Activated CD8-positive, alpha-beta memory T cell treated with anti-CD3 and anti-CD28 coated beads for 48 hours (primary cell): ENCODE measurements around the gene KCNQ2.

Experiments used
- DNase-seq, 3 experiments: peaks; one replicate each; pipeline ENCODE4 v3.0.0-alpha.2; 2020; ENCODE audit warnings: low read depth in 2 of 3, low spot score in 2 of 3

The KCNQ2 gene

GRCh38 chr20:63471717-63471980 lies 806 bp downstream of the KCNQ2 start:
- no peak for DNase-seq

DNA sequence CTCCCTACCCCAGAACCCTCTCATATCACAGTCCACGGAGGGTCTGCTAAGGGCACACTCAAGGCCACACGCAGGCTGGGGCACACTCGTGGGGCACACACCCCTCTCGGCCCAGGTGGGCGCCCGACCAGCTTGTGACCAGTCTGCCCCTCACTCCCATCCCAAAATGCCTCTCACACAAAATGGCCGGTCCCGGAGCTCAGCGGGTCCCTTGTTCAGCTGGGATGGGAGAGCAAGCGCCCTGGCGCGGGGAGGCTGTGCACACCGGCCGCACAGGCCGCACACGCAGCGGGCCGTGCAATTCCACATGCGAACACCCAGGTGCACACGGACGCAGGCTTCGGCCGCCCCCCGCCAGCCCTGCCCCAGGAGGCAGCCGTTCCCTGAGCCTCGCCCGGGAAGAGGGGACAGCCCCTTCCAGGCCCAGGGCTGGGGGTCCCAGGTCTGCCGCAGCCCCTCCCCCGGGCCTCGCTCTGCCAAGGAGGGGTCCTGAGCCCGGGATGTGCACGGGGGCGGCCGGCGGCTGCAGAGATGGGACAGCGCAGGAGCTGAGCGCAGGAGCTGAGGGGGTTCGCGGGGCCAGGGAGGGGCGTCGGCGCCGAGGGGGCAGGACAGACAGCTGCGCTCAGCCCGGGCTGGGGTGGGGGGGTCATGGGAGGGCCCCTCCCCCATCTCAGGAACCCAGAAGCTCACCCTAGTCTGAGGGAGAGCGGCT lies 1.3 kb downstream of the KCNQ2 start:
- DNase-seq: no peak

DNA sequence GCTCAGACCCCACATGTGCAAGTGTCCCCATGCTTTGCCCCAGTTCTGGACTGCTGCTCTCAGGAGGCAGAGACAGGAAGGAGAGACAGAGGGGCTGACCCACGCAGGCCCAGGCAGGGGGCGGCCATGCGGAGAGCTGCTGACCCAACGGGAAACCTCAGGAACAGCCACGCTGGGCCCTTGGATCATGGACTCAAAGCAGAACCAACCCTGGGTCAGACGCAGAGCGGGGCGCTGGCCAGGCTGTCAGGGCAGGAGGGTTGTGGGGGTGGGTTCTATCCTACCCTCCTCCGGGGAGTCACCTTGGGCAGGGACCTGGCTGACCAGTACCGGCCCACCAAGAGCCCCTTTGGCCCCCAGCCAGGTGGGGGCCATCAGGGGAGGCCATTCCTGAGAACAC lies 2.0 kb downstream of the KCNQ2 start:
- DNase-seq: no peak

GRCh38 chr20:63469713-63470101 lies 2.7 kb downstream of the KCNQ2 start:
- DNase-seq: no peak

DNA sequence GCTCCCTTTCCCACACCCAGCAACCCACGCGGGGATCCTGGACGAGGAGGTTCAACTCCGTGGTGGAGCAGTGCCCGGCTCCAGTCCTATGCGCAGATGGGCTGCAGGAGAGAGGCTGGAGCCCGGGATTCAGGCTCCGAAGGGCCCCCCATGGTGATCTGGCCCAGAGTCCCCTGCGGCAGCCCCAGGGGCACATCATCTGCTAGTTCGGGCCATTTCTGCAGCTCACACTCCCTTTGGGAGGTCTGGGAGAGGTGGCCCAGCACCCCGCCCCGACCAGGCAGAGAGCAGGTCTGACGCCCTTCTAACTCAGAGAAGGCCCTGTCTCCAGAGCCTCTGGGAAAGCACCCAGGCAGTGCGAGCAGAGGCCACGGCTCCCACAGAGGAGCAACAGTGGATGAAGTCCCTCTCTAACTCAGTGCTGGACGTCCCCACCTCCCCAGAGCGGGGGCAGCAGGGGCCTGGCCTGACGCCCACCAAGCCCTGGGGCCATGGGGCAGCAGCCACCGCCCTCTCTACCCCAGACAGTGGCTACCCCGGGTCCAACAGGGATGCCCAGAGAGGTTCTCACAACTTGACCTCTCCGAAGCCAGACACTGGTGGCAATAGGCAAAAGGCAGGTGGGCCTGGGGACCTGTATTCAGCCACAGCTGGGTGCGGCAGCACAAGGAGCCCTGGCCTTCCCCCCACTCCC lies 3.3 kb downstream of the KCNQ2 start:
- DNase-seq: no peak

- no peak for DNase-seq
Measured at GRCh38 chr20:63468421-63468820, 4.0 kb downstream of the KCNQ2 start.

DNA sequence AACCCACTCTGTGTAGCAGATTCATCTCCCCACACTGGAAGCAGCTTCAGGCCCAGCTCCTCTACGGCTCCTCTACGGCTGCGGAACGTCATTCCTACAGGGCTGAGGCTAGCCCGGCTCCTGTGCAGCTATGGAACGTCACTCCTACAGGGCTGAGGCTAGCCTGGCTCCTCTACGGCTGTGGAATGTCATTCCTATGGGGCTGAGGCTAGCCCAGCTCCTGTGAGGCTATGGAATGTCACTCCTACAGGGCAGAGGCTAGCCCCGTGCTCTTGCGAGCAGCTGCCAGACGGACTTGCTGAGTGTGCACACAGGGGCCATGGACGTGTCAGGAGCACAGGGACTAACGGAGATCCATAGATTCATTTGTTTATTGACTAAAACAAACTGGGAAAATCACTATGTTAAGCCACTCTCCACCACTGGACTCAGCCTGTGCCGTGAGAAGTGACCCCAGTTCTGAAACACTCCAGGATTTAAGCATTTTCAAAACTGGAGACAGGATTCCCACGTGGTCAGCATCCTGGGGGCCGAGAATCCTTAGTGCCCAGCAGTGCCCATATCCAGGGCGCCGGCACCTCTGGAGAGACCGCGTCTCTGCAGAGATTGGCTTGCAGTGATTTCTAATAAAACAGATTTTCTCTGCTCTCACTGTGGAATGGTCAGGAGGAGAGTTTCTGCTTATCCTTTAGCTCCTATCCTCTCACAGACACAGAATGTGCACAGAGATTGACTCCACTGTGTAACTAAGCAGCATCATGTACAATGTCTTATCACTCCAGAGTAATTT lies 5.0 kb downstream of the KCNQ2 start:
- DNase-seq: no peak

GRCh38 chr20:63466861-63467260 lies 5.6 kb downstream of the KCNQ2 start:
- no peak for DNase-seq

DNA sequence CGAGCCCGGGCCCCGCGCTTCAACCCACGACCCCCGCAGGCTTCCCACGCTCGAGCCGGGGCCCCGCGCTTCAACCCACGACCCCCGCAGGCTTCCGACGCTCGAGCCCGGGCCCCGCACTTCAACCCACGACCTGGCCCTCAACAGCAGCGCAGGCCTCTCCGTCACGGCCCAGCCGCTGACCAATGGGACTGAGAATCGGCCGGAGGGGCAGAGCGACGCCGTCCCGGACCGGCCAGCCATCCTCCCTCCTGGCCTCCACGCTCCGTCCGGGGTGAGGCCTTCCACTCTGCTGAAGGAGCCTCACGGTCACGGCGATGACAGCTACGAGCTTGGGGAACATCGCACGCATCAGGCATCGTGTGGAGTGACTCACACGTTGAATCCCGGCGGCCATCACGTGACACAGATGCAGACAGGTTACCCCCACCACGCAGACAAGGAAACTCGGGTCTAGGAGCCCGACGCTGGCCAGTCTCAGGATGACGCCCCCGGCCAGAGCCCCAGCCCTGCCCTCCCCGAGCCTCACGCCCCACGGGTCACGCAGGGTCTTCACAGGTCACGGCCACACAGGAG lies 6.1 kb downstream of the KCNQ2 start:
- no peak for DNase-seq

GRCh38 chr20:63465380-63466249 lies 6.8 kb downstream of the KCNQ2 start:
- DNase-seq: no peak

DNA sequence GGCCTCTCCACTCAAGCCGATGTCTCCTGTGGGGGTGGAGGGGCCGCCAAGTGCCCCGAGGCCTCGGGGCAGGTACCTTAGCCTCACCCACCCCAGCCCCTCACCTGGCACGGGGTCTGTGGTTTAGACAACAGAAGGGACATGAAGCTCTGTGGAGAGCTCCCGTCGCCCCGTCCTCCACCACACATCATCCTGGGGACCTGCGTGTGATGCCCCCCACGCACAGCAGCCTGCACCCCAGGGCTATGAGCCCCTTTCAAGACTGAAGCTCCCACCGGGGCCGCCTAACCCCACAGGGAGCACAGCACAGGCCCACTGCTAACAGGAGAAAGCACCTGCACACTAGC lies 8.2 kb downstream of the KCNQ2 start:
- no peak for DNase-seq

GRCh38 chr20:63463400-63464288 lies 8.8 kb downstream of the KCNQ2 start:
- no peak for DNase-seq

DNA sequence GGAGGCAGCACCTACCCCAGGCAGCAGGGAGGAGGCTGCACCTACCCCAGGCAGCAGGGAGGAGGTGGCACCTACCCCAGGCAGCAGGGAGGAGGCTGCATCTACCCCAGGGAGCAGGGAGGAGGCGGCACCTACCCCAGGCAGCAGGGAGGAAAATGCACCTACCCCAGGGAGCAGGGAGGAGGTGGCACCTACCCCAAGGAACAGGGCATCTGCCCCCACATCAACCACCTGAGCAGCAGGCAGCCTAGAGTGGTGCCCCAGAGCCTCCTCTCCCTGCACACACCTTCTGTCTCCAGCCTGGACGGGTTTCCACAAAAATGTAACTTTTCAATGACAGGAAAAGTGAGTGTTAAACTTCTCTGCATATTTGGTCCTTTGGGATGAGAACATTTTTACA lies 10.2 kb downstream of the KCNQ2 start:
- DNase-seq: no peak

DNA sequence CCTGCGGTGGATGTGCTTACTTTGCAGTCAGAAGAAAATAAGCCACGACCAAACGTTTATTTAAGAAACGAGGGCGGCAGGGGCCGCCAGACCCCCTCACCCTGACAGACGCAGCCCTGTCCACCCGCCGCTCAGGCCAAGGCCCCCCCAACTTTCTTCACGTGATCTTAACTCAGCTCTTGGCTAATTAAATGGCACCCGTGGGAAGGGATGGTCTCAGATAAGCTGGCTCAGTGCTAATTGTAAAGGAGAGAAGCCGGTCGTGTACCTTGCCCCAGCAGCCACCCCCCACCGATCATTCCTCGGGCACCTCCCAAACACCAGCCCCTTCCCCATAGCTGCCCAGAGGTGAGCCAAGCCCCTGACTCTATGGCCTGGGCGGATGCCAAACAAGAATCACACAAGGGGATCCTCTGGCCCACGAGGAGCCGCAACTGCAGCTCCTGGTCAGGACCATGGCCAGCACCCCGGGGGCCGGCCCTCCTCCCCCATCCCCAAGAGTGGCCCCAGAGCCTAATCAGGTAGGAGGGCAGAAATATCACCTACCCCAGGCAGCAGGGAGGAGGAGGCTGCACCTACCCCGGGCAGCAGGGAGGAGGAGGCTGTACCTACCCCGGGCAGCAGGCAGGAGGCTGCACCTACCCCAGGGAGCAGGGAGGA lies 11.2 kb downstream of the KCNQ2 start:
- DNase-seq: no peak

GRCh38 chr20:63459070-63459380 lies 13.4 kb downstream of the KCNQ2 start:
- no peak for DNase-seq

DNA sequence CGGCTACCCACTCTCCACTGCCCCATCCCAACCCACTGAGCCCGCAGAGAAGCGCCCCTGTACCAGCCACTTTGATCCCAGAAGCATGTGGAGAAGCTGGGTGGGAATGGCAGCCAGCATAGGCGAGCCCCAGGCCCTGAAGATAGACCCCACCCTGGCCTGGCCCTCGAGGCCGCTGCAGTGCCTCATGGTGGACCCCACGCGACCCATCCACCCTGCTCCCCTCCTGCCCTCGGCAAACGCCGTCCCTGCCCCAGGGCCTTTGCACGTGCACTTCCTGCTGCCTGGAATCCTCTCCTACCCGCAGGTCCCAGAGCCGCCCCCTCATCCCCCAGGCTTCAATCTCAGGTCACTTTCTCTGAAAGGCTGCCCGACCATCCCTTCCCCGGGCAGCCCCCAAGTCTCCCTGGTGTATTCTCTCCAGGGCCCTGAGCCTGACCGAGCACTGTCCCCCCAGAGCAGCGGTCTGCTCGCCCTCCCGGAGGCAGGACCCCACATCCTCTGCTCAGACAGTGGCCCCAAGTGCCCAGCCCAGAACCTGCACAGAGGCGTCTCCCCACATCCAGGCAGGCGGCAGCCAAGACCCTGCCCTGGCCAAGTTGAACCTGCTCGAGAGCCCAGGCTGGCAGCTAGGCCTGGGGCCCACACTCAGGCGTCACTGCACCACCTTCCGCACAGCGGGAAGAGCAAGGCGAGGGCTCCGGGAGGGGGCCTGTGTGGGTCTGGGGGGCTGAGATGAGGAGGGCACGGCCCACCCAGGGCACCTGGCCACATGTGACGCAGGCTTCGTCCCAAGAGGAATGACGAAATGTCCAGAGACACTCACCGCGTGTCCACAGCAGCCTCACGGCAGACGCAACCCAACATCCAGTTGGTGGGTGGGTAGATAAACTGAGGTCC lies 14.0 kb downstream of the KCNQ2 start:
- no peak for DNase-seq

DNA sequence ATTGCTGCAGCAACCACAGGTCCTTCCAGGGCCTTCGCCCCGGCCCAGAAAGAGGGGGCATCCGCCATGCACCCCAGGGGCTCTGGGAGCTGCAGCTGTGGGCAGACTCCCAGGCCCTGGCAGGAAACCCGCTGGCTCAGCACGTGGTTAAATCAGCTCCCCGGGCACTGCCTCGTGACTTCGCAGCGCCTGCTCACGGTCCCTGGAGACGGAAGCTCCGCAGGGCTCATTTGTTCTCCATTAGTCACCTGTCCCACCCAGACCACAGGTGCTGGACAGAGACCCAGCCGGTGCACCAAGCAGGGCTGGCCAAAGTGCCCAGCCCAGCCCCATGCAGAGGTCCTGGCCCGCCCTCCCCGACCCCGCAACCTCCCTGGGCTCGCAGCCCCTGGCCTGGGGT lies 14.7 kb downstream of the KCNQ2 start:
- no peak for DNase-seq

GRCh38 chr20:63456429-63457284 lies 15.8 kb downstream of the KCNQ2 start:
- DNase-seq: no peak
